GM12878 (cell line): Measurements from ENCODE around the gene FAM131B. TPM values are rescaled to one million over a fixed set of nuclear protein-coding genes. Genes with fewer than 3 reads are reported as not detected.

Experiments used
- ATAC-seq: fragments of 200-7000 bp; cut with Tn5 transposase; 3 replicates; pipeline ENCODE4 v1.9.1; 2020; ENCODE audit warnings: mild to moderate bottlenecking, moderate library complexity
- BruUV-seq: library from RNA; stranded (reverse); fragments of 400-500 nt; replicated peaks from 2 replicates; lab custom pipeline; 2021; lab: Mats Ljungman, UMichigan
- CTCF ChIA-PET: fragments of 300-600 bp; sonication (Branson Sonifier 250); formaldehyde crosslinking; extraction: SDS; loops from one replicate; lab custom pipeline; 2021; ENCODE audit warnings: inconsistent platforms; lab: Yijun Ruan, JAX
- POLR2A ChIA-PET: fragments of 350-600 bp; formaldehyde crosslinking; extraction: SDS; loops from one replicate; lab custom pipeline; 2021; ENCODE audit warnings: inconsistent platforms; lab: Charles Lee
- RAD21 ChIA-PET: fragments of 300-600 bp; sonication (Branson Sonifier 250); formaldehyde crosslinking; loops from one replicate; lab custom pipeline; 2023; ENCODE audit warnings: antibody characterized with exemption; ENCODE audit not compliant: unreplicated experiment; lab: Charles Lee
- SMC1A ChIA-PET: fragments of 300-600 bp; sonication (Branson Sonifier 250); formaldehyde crosslinking; loops from one replicate; lab custom pipeline; 2023; ENCODE audit not compliant: unreplicated experiment, uncharacterized antibody; lab: Charles Lee
- DNase-seq: peaks from one replicate; pipeline ENCODE4 v3.0.0-alpha.2; 2011; ENCODE audit warnings: low read depth, low spot score
- FAIRE-seq: peaks from 3 replicates; lab custom pipeline; 2011; peaks lifted over from hg19 to GRCh38; lab: Jason Lieb, UNC
- H2AFZ ChIP-seq: 2 replicates; pipeline ENCODE4 v1.6.0; 2011; ENCODE audit warnings: low read depth, low read length, control low read depth; ENCODE audit not compliant: control insufficient read depth
- H3K27ac ChIP-seq: 2 replicates; pipeline ENCODE4 v1.5.1; 2011; ENCODE audit warnings: control low read depth; ENCODE audit not compliant: control insufficient read depth, insufficient read depth
- H3K27me3 ChIP-seq, 2 experiments: replicated peaks in 1 of 2; 2 replicates each; pipeline versions ENCODE4 v1.6.0 to v1.6.1; 2011; ENCODE audit warnings: low read length in 1 of 2; ENCODE audit not compliant: control insufficient read depth in 2 of 2, insufficient read depth in 2 of 2
- H3K36me3 ChIP-seq, 2 experiments: 2 replicates each; pipeline ENCODE4 v1.5.1; 2011; ENCODE audit warnings: low read length in 1 of 2; ENCODE audit not compliant: control insufficient read depth in 2 of 2, insufficient read depth in 2 of 2
- H3K4me1 ChIP-seq: 2 replicates; pipeline ENCODE4 v1.6.1; 2011; ENCODE audit warnings: mild to moderate bottlenecking, low read length, moderate library complexity, mixed read lengths; ENCODE audit not compliant: control insufficient read depth, insufficient read depth
- H3K4me2 ChIP-seq: 2 replicates; pipeline ENCODE4 v1.6.0; 2011; ENCODE audit warnings: control low read depth; ENCODE audit not compliant: control insufficient read depth, insufficient read depth
- H3K4me3 ChIP-seq: fragments of 200-600 bp; sonication (generic); 2 replicates; pipeline ENCODE4 v1.5.1; 2016
- H3K79me2 ChIP-seq: 2 replicates; pipeline ENCODE4 v1.6.0; 2011; ENCODE audit warnings: low read length; ENCODE audit not compliant: control insufficient read depth, insufficient read depth
- H3K9ac ChIP-seq: 2 replicates; pipeline ENCODE4 v1.8.0; 2011; ENCODE audit warnings: low read length, control low read depth, mixed read lengths; ENCODE audit not compliant: control insufficient read depth, insufficient read depth
- H3K9me3 ChIP-seq: replicated peaks from 3 replicates; pipeline ENCODE4 v1.5.1; 2011; ENCODE audit warnings: mild to moderate bottlenecking, low read length; ENCODE audit not compliant: control insufficient read depth, insufficient read depth
- H4K20me1 ChIP-seq: 2 replicates; pipeline ENCODE4 v1.6.0; 2011; ENCODE audit not compliant: control insufficient read depth, insufficient read depth
- BCL3 ChIP-seq: IDR thresholded peaks from 2 replicates; pipeline ENCODE4 v1.6.1; 2011; ENCODE audit warnings: borderline replicate concordance, low read depth, mild to moderate bottlenecking, moderate library complexity, low read length; ENCODE audit not compliant: insufficient read depth, poor library complexity, severe bottlenecking
- BRCA1 ChIP-seq: IDR thresholded peaks from 2 replicates; pipeline ENCODE4 v1.6.1; 2011; ENCODE audit warnings: low read depth, low read length, improper control_type of control experiment
- EZH2 ChIP-seq: IDR thresholded peaks from 2 replicates; pipeline ENCODE4 v1.6.1; 2012; ENCODE audit warnings: low read depth, mild to moderate bottlenecking, control low read depth, inconsistent platforms, low read length, borderline replicate concordance; ENCODE audit not compliant: control insufficient read depth
- FOS ChIP-seq: IDR thresholded peaks from 3 replicates; pipeline ENCODE4 v1.6.1; 2011; ENCODE audit warnings: borderline replicate concordance; ENCODE audit not compliant: insufficient read length; ENCODE audit errors: extremely low read depth
- KLF5 ChIP-seq: fragments of 450-650 bp; IDR thresholded peaks from 2 replicates; pipeline ENCODE4 v1.6.1; 2014; ENCODE audit warnings: mild to moderate bottlenecking; ENCODE audit not compliant: partially characterized antibody
- NR2C1 ChIP-seq: fragments of 450-650 bp; IDR thresholded peaks from 2 replicates; pipeline ENCODE4 v1.6.1; 2017; ENCODE audit warnings: antibody characterized with exemption, mild to moderate bottlenecking, moderate library complexity
- NR2F1 ChIP-seq: fragments of 450-650 bp; conservative IDR thresholded peaks from 2 replicates; pipeline ENCODE4 v1.6.1; 2017; ENCODE audit warnings: mild to moderate bottlenecking
- RCOR1 ChIP-seq: conservative IDR thresholded peaks from 2 replicates; pipeline ENCODE4 v1.6.1; 2012; ENCODE audit warnings: low read depth, low read length, improper control_type of control experiment
- ZSCAN29 ChIP-seq: fragments of 450-650 bp; IDR thresholded peaks from 2 replicates; pipeline ENCODE4 v1.6.1; 2017; ENCODE audit warnings: mild to moderate bottlenecking, moderate library complexity
- WGBS: methylation state at CpG from one replicate; pipeline ENCODE4 v1.1.6; 2016; ENCODE audit warnings: low lambda C conversion rate; ENCODE audit not compliant: insufficient replicate concordance, insufficient coverage; ENCODE audit errors: missing lambda C conversion rate; 5-methylcytosine and 5-hydroxymethylcytosine counted together
- in situ Hi-C: fragments of 300-500 bp; cut with MboI; formaldehyde crosslinking; loops from 9 replicates; pipeline ENCODE4 v1.14.3; 2018; ENCODE audit warnings: mixed read lengths
- intact Hi-C: fragments of 100-400 bp; cut with micrococcal nuclease; formaldehyde crosslinking; loops from one replicate; pipeline ENCODE4 v1.14.2; 2022; ENCODE audit not compliant: unreplicated experiment
- polyA plus RNA-seq, 11 experiments: library from polyadenylated mRNA; depleted of rRNA in 4 of 11; unstranded in 6 of 11; stranded (reverse) in 5 of 11; fragments of >200 nt; fragmentation: Nextera tagmentation in 4 of 11; fragmentation: Illumina TruSeq in 1 of 11; extraction: Ambion mirVana in 4 of 11; extraction: Trizol in 1 of 11; gene quantifications; 1 replicate in 1 of 11; 2 replicates in 10 of 11; pipeline versions ENCODE4 v1.2.1 to v1.2.3, GENCODE V29; 2011 to 2016; ENCODE audit warnings: inconsistent platforms in 2 of 11, missing spikeins in 2 of 11, low read depth in 1 of 11
- total RNA-seq, 4 experiments: library from RNA; depleted of rRNA in 3 of 4; stranded (reverse); fragments of >200 nt in 3 of 4; fragmentation: Illumina TruSeq in 1 of 4; extraction: Trizol in 1 of 4; gene quantifications; 2 replicates each; pipeline versions ENCODE4 v1.2.1 to v1.2.3, GENCODE V29; 2013 to 2021
- TF ChIP-seq, protein P1 (sequence below): IDR thresholded peaks from 2 replicates; pipeline ENCODE4 v1.6.1; 2012; ENCODE audit warnings: low read depth, low read length, improper control_type of control experiment
- TF ChIP-seq, protein P2 (sequence below): IDR thresholded peaks from 2 replicates; pipeline ENCODE4 v1.6.1; 2012; ENCODE audit warnings: improper control_type of control experiment, low read depth, low read length; ENCODE audit not compliant: insufficient replicate concordance
- TF ChIP-seq, protein P3 (sequence below): fragments of 450-650 bp; conservative IDR thresholded peaks from 2 replicates; pipeline ENCODE4 v1.6.1; 2017; ENCODE audit warnings: mild to moderate bottlenecking, moderate library complexity

Gene FAM131B
- total and polyA plus RNA-seq, 10 of the 15 experiments (the other 5 are each of a cell fraction or from before 2014, with no cell fraction given), result 0.03 to 0.05 TPM; not detected in 8

GRCh38 chr7:143382126-143382790, 19.7 kb upstream of the FAM131B start:
- BruUV-seq, result no TSS peak
- ChIA-PET POLR2A (no interaction called here), RAD21 (interaction anchor here (0.5 to 1.3 kb wide), 2 partner anchors 34 to 35 kb away, joined by 3 to 5 read pairs; no protein-coding TSS in a partner anchor), CTCF (interaction anchor here (0.7 kb wide), 1 partner anchor 374 kb away, joined by 3 read pairs; no protein-coding TSS in a partner anchor), SMC1A (no interaction called here)
- intact Hi-C loops (loop anchor here (5.0 kb wide), 1 partner anchor 75 kb away; no protein-coding TSS in a partner anchor), in situ Hi-C loops (no loop called here)
- Histone ChIP-seq H3K9ac (peak overlapping the region; percentile 94), H3K79me2 (peaks cover 48% of the 10 kb centered on the region), H2AFZ (no peak overlapping the region), H4K20me1 (no peaks in the 10 kb centered on the region; the same call in 1 of the 2 replicates), H3K27ac (peak overlapping the region; percentile 92), H3K4me3 (peak overlapping the region; percentile 99), H3K4me1 (peaks cover 20% of the 10 kb centered on the region), H3K27me3 (no peaks in the 10 kb centered on the region), H3K36me3 (peaks cover 0 to 3% of the 10 kb centered on the region in 2 experiments; a peak in 1 of 4 replicates), H3K4me2 (peak overlapping the region; percentile 76), H3K9me3 (no peaks in the 10 kb centered on the region)
- TF ChIP-seq KLF5 (no peak), NR2F1 (0 out of 2 replicates have a peak, but pooled peaks have one; percentile 48), FOS (no peak), EZH2 (no peak), BRCA1 (no peak), NR2C1 (peak; percentile 45; the same call in 1 of the 2 replicates), ZSCAN29 (no peak), RCOR1 (no peak), BCL3 (no peak)
- TF ChIP-seq, protein P1, sequence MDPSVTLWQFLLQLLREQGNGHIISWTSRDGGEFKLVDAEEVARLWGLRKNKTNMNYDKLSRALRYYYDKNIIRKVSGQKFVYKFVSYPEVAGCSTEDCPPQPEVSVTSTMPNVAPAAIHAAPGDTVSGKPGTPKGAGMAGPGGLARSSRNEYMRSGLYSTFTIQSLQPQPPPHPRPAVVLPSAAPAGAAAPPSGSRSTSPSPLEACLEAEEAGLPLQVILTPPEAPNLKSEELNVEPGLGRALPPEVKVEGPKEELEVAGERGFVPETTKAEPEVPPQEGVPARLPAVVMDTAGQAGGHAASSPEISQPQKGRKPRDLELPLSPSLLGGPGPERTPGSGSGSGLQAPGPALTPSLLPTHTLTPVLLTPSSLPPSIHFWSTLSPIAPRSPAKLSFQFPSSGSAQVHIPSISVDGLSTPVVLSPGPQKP, result no peak
- TF ChIP-seq, protein P2, sequence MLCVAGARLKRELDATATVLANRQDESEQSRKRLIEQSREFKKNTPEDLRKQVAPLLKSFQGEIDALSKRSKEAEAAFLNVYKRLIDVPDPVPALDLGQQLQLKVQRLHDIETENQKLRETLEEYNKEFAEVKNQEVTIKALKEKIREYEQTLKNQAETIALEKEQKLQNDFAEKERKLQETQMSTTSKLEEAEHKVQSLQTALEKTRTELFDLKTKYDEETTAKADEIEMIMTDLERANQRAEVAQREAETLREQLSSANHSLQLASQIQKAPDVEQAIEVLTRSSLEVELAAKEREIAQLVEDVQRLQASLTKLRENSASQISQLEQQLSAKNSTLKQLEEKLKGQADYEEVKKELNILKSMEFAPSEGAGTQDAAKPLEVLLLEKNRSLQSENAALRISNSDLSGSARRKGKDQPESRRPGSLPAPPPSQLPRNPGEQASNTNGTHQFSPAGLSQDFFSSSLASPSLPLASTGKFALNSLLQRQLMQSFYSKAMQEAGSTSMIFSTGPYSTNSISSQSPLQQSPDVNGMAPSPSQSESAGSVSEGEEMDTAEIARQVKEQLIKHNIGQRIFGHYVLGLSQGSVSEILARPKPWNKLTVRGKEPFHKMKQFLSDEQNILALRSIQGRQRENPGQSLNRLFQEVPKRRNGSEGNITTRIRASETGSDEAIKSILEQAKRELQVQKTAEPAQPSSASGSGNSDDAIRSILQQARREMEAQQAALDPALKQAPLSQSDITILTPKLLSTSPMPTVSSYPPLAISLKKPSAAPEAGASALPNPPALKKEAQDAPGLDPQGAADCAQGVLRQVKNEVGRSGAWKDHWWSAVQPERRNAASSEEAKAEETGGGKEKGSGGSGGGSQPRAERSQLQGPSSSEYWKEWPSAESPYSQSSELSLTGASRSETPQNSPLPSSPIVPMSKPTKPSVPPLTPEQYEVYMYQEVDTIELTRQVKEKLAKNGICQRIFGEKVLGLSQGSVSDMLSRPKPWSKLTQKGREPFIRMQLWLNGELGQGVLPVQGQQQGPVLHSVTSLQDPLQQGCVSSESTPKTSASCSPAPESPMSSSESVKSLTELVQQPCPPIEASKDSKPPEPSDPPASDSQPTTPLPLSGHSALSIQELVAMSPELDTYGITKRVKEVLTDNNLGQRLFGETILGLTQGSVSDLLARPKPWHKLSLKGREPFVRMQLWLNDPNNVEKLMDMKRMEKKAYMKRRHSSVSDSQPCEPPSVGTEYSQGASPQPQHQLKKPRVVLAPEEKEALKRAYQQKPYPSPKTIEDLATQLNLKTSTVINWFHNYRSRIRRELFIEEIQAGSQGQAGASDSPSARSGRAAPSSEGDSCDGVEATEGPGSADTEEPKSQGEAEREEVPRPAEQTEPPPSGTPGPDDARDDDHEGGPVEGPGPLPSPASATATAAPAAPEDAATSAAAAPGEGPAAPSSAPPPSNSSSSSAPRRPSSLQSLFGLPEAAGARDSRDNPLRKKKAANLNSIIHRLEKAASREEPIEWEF, result no peak
- TF ChIP-seq, protein P3, sequence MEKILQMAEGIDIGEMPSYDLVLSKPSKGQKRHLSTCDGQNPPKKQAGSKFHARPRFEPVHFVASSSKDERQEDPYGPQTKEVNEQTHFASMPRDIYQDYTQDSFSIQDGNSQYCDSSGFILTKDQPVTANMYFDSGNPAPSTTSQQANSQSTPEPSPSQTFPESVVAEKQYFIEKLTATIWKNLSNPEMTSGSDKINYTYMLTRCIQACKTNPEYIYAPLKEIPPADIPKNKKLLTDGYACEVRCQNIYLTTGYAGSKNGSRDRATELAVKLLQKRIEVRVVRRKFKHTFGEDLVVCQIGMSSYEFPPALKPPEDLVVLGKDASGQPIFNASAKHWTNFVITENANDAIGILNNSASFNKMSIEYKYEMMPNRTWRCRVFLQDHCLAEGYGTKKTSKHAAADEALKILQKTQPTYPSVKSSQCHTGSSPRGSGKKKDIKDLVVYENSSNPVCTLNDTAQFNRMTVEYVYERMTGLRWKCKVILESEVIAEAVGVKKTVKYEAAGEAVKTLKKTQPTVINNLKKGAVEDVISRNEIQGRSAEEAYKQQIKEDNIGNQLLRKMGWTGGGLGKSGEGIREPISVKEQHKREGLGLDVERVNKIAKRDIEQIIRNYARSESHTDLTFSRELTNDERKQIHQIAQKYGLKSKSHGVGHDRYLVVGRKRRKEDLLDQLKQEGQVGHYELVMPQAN, result no peak
- DNase-seq (no peak), ATAC-seq (no peak), FAIRE-seq (no peak)
- 60% methylated on average over 9 of the region's 21 CpGs for WGBS
